Neural progenitor cell (in vitro differentiated cells): Measurements from ENCODE around the gene NDP. TPM values are rescaled to one million over a fixed set of nuclear protein-coding genes. Genes with fewer than 3 reads are reported as not detected.
"Not testable (repeated sequence)": the region's sequence is repeated elsewhere in the genome, so short reads cannot be mapped to it uniquely, and the experiment has no call there.

Experiments used
- DNase-seq: peaks from one replicate; pipeline ENCODE4 v3.0.0-alpha.2; 2016; ENCODE audit warnings: low spot score
- H2AFZ ChIP-seq: fragments of 200-600 bp; sonication (generic); replicated peaks from 2 replicates; pipeline ENCODE4 v1.6.1; 2016; ENCODE audit warnings: antibody characterized with exemption
- H3F3A ChIP-seq: fragments of 200-600 bp; sonication (generic); 2 replicates; pipeline ENCODE4 v1.6.1; 2016; ENCODE audit warnings: antibody characterized with exemption, low read depth
- H3K27ac ChIP-seq: fragments of 200-600 bp; sonication (generic); 2 replicates; pipeline ENCODE4 v1.5.1; 2016; ENCODE audit warnings: mild to moderate bottlenecking
- H3K27me3 ChIP-seq: fragments of 200-600 bp; sonication (generic); 2 replicates; pipeline ENCODE4 v1.6.1; 2016; ENCODE audit warnings: mild to moderate bottlenecking, moderate library complexity
- H3K36me3 ChIP-seq: fragments of 200-600 bp; sonication (generic); 2 replicates; pipeline ENCODE4 v1.5.1; 2016
- H3K4me1 ChIP-seq: fragments of 200-600 bp; sonication (generic); 2 replicates; pipeline ENCODE4 v1.6.1; 2016; ENCODE audit warnings: mixed run types
- H3K4me2 ChIP-seq: fragments of 200-600 bp; sonication (generic); 2 replicates; pipeline ENCODE4 v1.6.1; 2016
- H3K4me3 ChIP-seq: fragments of 200-600 bp; sonication (generic); 2 replicates; pipeline ENCODE4 v1.5.1; 2016
- H3K79me2 ChIP-seq: fragments of 200-600 bp; sonication (generic); 2 replicates; pipeline ENCODE4 v1.6.1; 2016; ENCODE audit warnings: low read depth
- H3K9ac ChIP-seq: fragments of 200-600 bp; sonication (generic); 2 replicates; pipeline ENCODE4 v1.6.1; 2016
- H3K9me3 ChIP-seq: fragments of 200-600 bp; sonication (generic); 2 replicates; pipeline ENCODE4 v1.5.1; 2016; ENCODE audit warnings: low read depth
- H4K20me1 ChIP-seq: fragments of 200-600 bp; sonication (generic); 2 replicates; pipeline ENCODE4 v1.6.1; 2016; ENCODE audit warnings: low read depth
- H3K27ac Mint-ChIP-seq: 3 replicates; pipeline ENCODE4 v1.8.0; 2021; ENCODE audit warnings: mixed read lengths
- H3K27me3 Mint-ChIP-seq: 2 replicates; pipeline ENCODE4 v1.8.0; 2022; ENCODE audit warnings: low read depth, mild to moderate bottlenecking, inconsistent platforms, moderate library complexity, mixed read lengths; ENCODE audit not compliant: insufficient read depth
- H3K36me3 Mint-ChIP-seq: 3 replicates; pipeline ENCODE4 v1.8.0; 2021; ENCODE audit warnings: mixed read lengths
- H3K4me1 Mint-ChIP-seq: 3 replicates; pipeline ENCODE4 v1.8.0; 2021; ENCODE audit warnings: mixed read lengths
- H3K4me3 Mint-ChIP-seq: 3 replicates; pipeline ENCODE4 v1.8.0; 2021; ENCODE audit warnings: mild to moderate bottlenecking, moderate library complexity, mixed read lengths
- H3K9me3 Mint-ChIP-seq: 3 replicates; pipeline ENCODE4 v1.8.0; 2020; ENCODE audit warnings: mixed read lengths
- CTCF ChIP-seq: fragments of 200-600 bp; sonication (generic); IDR thresholded peaks from 2 replicates; pipeline ENCODE4 v1.5.1; 2017; ENCODE audit warnings: antibody characterized with exemption, mild to moderate bottlenecking
- EZH2 ChIP-seq: fragments of 200-600 bp; sonication (generic); IDR thresholded peaks from 2 replicates; pipeline ENCODE4 v1.6.1; 2017; ENCODE audit warnings: antibody characterized with exemption, mild to moderate bottlenecking, moderate library complexity
- EZH2phosphoT487 ChIP-seq: fragments of 200-600 bp; sonication (generic); IDR thresholded peaks from 2 replicates; pipeline ENCODE4 v1.6.1; 2017; ENCODE audit warnings: antibody characterized with exemption
- total RNA-seq: library from RNA; depleted of rRNA; stranded (reverse); fragments of >200 nt; gene quantifications from 2 replicates; pipeline ENCODE4 v1.2.3, GENCODE V29; 2015; ENCODE audit warnings: low replicate concordance

NDP gene
- total RNA-seq, 1 donor from 2014 or later, result 2.5 TPM

GRCh38 chrX:43939187-43939926 lies 33.8 kb downstream of the NDP start:
- no peak for DNase-seq
- Mint-ChIP-seq H3K27ac (no peak overlapping the region), H3K4me3 (no peak overlapping the region), H3K4me1 (peaks cover 3% of the 10 kb centered on the region), H3K9me3 (no peaks in the 10 kb centered on the region), H3K36me3 (no peaks in the 10 kb centered on the region), H3K27me3 (no peaks in the 10 kb centered on the region)
- Histone ChIP-seq H3K27ac (no peak overlapping the region), H3K79me2 (no peaks in the 10 kb centered on the region), H3K4me1 (peaks cover 6% of the 10 kb centered on the region), H3F3A (no peaks in the 10 kb centered on the region), H3K4me2 (no peak overlapping the region), H2AFZ (no peak overlapping the region), H3K9ac (no peak overlapping the region), H3K4me3 (no peak overlapping the region), H4K20me1 (no peaks in the 10 kb centered on the region), H3K9me3 (no peaks in the 10 kb centered on the region), H3K36me3 (no peaks in the 10 kb centered on the region), H3K27me3 (no peaks in the 10 kb centered on the region)
- peak; percentile 15 for TF ChIP-seq CTCF
- no peak for TF ChIP-seq EZH2phosphoT487

- H3F3A ChIP-seq, H2AFZ ChIP-seq, H3K36me3 ChIP-seq, H3K4me3 Mint-ChIP-seq, H3K79me2 ChIP-seq, H3K27me3 ChIP-seq, H3K27me3 Mint-ChIP-seq, DNase-seq, H3K9ac ChIP-seq, H3K36me3 Mint-ChIP-seq, H3K9me3 ChIP-seq, H3K4me1 ChIP-seq, H3K27ac Mint-ChIP-seq, H3K4me2 ChIP-seq, H4K20me1 ChIP-seq, H3K4me3 ChIP-seq, H3K4me1 Mint-ChIP-seq, H3K27ac ChIP-seq: not testable (repeated sequence)
- H3K9me3 Mint-ChIP-seq, result peaks cover 19% of the 10 kb centered on the region
These were observed 51.2 kb downstream of the NDP start for GRCh38 chrX:43922032-43922431.

- not testable (repeated sequence) for DNase-seq, H3K4me1 Mint-ChIP-seq, H3K4me2 ChIP-seq, H3K9me3 ChIP-seq, H3K36me3 Mint-ChIP-seq, H3K27ac ChIP-seq, H3K36me3 ChIP-seq, H4K20me1 ChIP-seq, H3K27me3 ChIP-seq, H3K9ac ChIP-seq, H3F3A ChIP-seq, H3K79me2 ChIP-seq, H3K27me3 Mint-ChIP-seq, H3K4me1 ChIP-seq, H3K27ac Mint-ChIP-seq, H3K4me3 ChIP-seq, H3K4me3 Mint-ChIP-seq, H3K9me3 Mint-ChIP-seq, H2AFZ ChIP-seq
These were observed 62.4 kb downstream of the NDP start for GRCh38 chrX:43910772-43911171.

- Histone ChIP-seq H3K9me3 (no peaks in the 10 kb centered on the region), H3K4me2 (no peak overlapping the region), H3K4me1 (no peaks in the 10 kb centered on the region), H3K9ac (no peak overlapping the region), H3K27ac (no peak overlapping the region), H4K20me1 (no peaks in the 10 kb centered on the region), H2AFZ (no peak overlapping the region), H3K27me3 (no peaks in the 10 kb centered on the region), H3K36me3 (no peaks in the 10 kb centered on the region), H3K4me3 (no peak overlapping the region), H3K79me2 (no peaks in the 10 kb centered on the region), H3F3A (no peaks in the 10 kb centered on the region)
- H3K27ac Mint-ChIP-seq, result no peak overlapping the region
- H3K4me3 Mint-ChIP-seq, result no peak overlapping the region
- H3K27me3 Mint-ChIP-seq, result no peaks in the 10 kb centered on the region
- peak; percentile 41 for DNase-seq
- H3K4me1 Mint-ChIP-seq, result no peaks in the 10 kb centered on the region
- no peaks in the 10 kb centered on the region for H3K9me3 Mint-ChIP-seq
- TF ChIP-seq CTCF, result no peak
- no peak for TF ChIP-seq EZH2
- no peak for TF ChIP-seq EZH2phosphoT487
- H3K36me3 Mint-ChIP-seq, result no peaks in the 10 kb centered on the region
These were observed 63.2 kb downstream of the NDP start for GRCh38 chrX:43910012-43910411.
